Measurements from ENCODE around the gene SLC35C1.
A peak's percentile ranks its signal among the peaks of the same experiment; 100 is the strongest.

The SLC35C1 gene

GRCh38 chr11:45816614-45817013, 11.7 kb downstream of the SLC35C1 start:
- H3K9me3 ChIP-seq (replicated peaks; ENCODE audit: insufficient read depth, low read length): no peaks in the 10 kb centered on the region
- H3F3A ChIP-seq (ENCODE audit: insufficient read depth, low read length): peaks cover 16% of the 10 kb centered on the region; the same call in 1 of the 2 replicates
- H3K4me3 ChIP-seq (ENCODE audit: low read length): no peak overlapping the region
- DNase-seq: no peak
- H3K4me2 ChIP-seq (ENCODE audit: low read depth, low read length): peak overlapping the region; percentile 42
- peak overlapping the region; percentile 17; the same call in 1 of the 2 replicates for H3K9ac ChIP-seq (ENCODE audit: low read length)
- H4K20me1 ChIP-seq (ENCODE audit: insufficient read depth, low read length): no peaks in the 10 kb centered on the region
- H3K27ac ChIP-seq (ENCODE audit: low read length): peak overlapping the region; percentile 72; the same call in 1 of the 2 replicates
- H2AFZ ChIP-seq (ENCODE audit: low read length): peak overlapping the region; percentile 33
- H3K4me1 ChIP-seq (ENCODE audit: low read length): peaks cover 35% of the 10 kb centered on the region
- TF ChIP-seq EZH2phosphoT487 (IDR thresholded peaks at IDR 0.05; ENCODE audit: low read length): no peak
- no peak for TF ChIP-seq EZH2 (optimal IDR thresholded peaks at IDR 0.05; ENCODE audit: low read depth, low read length)
- H3K79me2 ChIP-seq (ENCODE audit: low read length): no peaks in the 10 kb centered on the region
- H3K36me3 ChIP-seq (replicated peaks; ENCODE audit: insufficient read depth, low read length): no peaks in the 10 kb centered on the region
- H3K9me2 ChIP-seq (replicated peaks; ENCODE audit: insufficient read depth, low read length): no peaks in the 10 kb centered on the region
- no peaks in the 10 kb centered on the region for H3K27me3 ChIP-seq (replicated peaks; ENCODE audit: insufficient read depth, low read length)

- Histone ChIP-seq H3K4me2 (ENCODE audit: low read depth, low read length) (peak overlapping the region; percentile 42), H3K4me3 (ENCODE audit: low read length) (no peak overlapping the region), H3K27me3 (replicated peaks; ENCODE audit: insufficient read depth, low read length) (no peaks in the 10 kb centered on the region), H4K20me1 (ENCODE audit: insufficient read depth, low read length) (no peaks in the 10 kb centered on the region), H3K9ac (ENCODE audit: low read length) (peak overlapping the region; percentile 4; the same call in 1 of the 2 replicates), H3F3A (ENCODE audit: insufficient read depth, low read length) (peaks cover 16% of the 10 kb centered on the region; the same call in 1 of the 2 replicates), H3K36me3 (replicated peaks; ENCODE audit: insufficient read depth, low read length) (no peaks in the 10 kb centered on the region), H2AFZ (ENCODE audit: low read length) (peak overlapping the region; percentile 33), H3K9me2 (replicated peaks; ENCODE audit: insufficient read depth, low read length) (no peaks in the 10 kb centered on the region), H3K9me3 (replicated peaks; ENCODE audit: insufficient read depth, low read length) (no peaks in the 10 kb centered on the region), H3K4me1 (ENCODE audit: low read length) (peaks cover 40% of the 10 kb centered on the region), H3K79me2 (ENCODE audit: low read length) (no peaks in the 10 kb centered on the region), H3K27ac (ENCODE audit: low read length) (peak overlapping the region; percentile 72)
- TF ChIP-seq EZH2 (optimal IDR thresholded peaks at IDR 0.05; ENCODE audit: low read depth, low read length) (no peak), EZH2phosphoT487 (IDR thresholded peaks at IDR 0.05; ENCODE audit: low read length) (no peak), CTCF (IDR thresholded peaks at IDR 0.05; ENCODE audit: low read length) (no peak)
- DNase-seq: peak; percentile 38
Observed at GRCh38 chr11:45817191-45817590, 12.2 kb downstream of the SLC35C1 start.

DNA sequence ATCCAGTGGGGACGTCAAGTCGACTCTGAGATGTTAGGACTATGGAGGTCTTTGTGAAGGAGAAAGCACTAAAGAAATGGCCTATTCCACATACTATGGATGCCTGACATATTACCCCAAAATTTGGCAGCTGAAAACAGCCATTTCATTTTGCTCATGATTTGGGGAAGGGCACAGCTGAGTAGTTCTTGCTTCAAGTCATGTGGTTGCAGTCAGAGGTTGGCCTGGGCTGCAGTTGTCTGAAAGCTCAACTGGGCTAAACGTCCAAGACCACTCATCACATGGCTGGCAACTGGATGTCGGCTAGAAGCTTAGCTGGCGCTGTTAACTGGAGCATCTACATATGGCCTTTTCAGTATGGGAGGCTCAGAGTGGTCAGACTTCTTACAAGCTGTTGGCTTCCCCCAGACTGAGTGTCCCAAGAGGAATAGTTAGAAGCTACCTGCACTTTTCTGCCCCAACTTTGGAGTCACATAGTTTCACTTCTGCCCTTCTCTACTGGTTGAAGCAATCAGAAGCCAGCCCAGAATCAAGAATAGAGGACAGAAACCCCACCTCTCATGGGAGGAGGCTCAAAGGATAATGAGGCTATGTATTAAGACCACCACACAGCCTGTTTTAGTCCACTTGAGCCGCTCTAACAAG, 14.1 kb downstream of the SLC35C1 start:
- no peaks in the 10 kb centered on the region for H3K36me3 ChIP-seq (replicated peaks; ENCODE audit: insufficient read depth, low read length)

More for the DNA sequence above, 14.1 kb downstream of the SLC35C1 start:
- Histone ChIP-seq H3K9me2 (replicated peaks; ENCODE audit: insufficient read depth, low read length) (no peaks in the 10 kb centered on the region), H3K4me2 (ENCODE audit: low read depth, low read length) (no peak overlapping the region), H3K4me3 (ENCODE audit: low read length) (no peak overlapping the region), H4K20me1 (ENCODE audit: insufficient read depth, low read length) (no peaks in the 10 kb centered on the region), H3K79me2 (ENCODE audit: low read length) (no peaks in the 10 kb centered on the region), H2AFZ (ENCODE audit: low read length) (no peak overlapping the region), H3F3A (ENCODE audit: insufficient read depth, low read length) (peaks cover 29% of the 10 kb centered on the region), H3K9me3 (replicated peaks; ENCODE audit: insufficient read depth, low read length) (no peaks in the 10 kb centered on the region), H3K9ac (ENCODE audit: low read length) (no peak overlapping the region), H3K4me1 (ENCODE audit: low read length) (peaks cover 56% of the 10 kb centered on the region), H3K27me3 (replicated peaks; ENCODE audit: insufficient read depth, low read length) (no peaks in the 10 kb centered on the region), H3K27ac (ENCODE audit: low read length) (peak overlapping the region; percentile 19; the same call in 1 of the 2 replicates)
- DNase-seq: no peak
- no peak for TF ChIP-seq EZH2phosphoT487 (IDR thresholded peaks at IDR 0.05; ENCODE audit: low read length)
- no peak for TF ChIP-seq EZH2 (optimal IDR thresholded peaks at IDR 0.05; ENCODE audit: low read depth, low read length)
- TF ChIP-seq CTCF (IDR thresholded peaks at IDR 0.05; ENCODE audit: low read length): no peak

Data from MM.1S (cell line).